BLaER1 treated with 17β-estradiol and CSF1 and Interleukin-3, amounts not matched to agents 10 nM and 100 nM (cell line): Measurements from ENCODE around the gene FGD4.

Experiments used
- H3K27ac ChIP-seq, 11 experiments: shearing (Covaris generic); formaldehyde crosslinking; 2 replicates each; pipeline ENCODE4 v1.8.1; 2022
- H3K27me3 ChIP-seq, 11 experiments: shearing (Covaris generic); formaldehyde crosslinking; 2 replicates each; pipeline ENCODE4 v1.8.1; 2022
- H3K36me3 ChIP-seq, 11 experiments: shearing (Covaris generic); formaldehyde crosslinking; 2 replicates each; pipeline ENCODE4 v1.8.1; 2022
- H3K4me1 ChIP-seq, 10 experiments: shearing (Covaris generic); formaldehyde crosslinking; 2 replicates each; pipeline ENCODE4 v1.8.1; 2022
- H3K4me2 ChIP-seq, 11 experiments: shearing (Covaris generic); formaldehyde crosslinking; 2 replicates each; pipeline ENCODE4 v1.8.1; 2022
- H3K4me3 ChIP-seq, 10 experiments: shearing (Covaris generic); formaldehyde crosslinking; 2 replicates each; pipeline ENCODE4 v1.8.1; 2022
- H3K9ac ChIP-seq, 11 experiments: shearing (Covaris generic); formaldehyde crosslinking; 2 replicates each; pipeline ENCODE4 v1.8.1; 2022
- H3K9me3 ChIP-seq, 11 experiments: shearing (Covaris generic); formaldehyde crosslinking; replicated peaks in 1 of 11; 2 replicates each; pipeline ENCODE4 v1.8.1; 2022
- H4K20me1 ChIP-seq, 11 experiments: shearing (Covaris generic); formaldehyde crosslinking; 2 replicates each; pipeline ENCODE4 v1.8.1; 2022
- Cebpa-rat ChIP-seq, 11 experiments: shearing (Covaris generic); IDR thresholded peaks; 2 replicates each; pipeline ENCODE4 v1.8.1; 2022

FGD4 gene

GRCh38 chr12:32566663-32567295 lies 167.4 kb downstream of the FGD4 start:
- TF ChIP-seq Cebpa-rat (IDR thresholded peaks at IDR 0.05): no peak
- Histone ChIP-seq H3K4me3 (no peak overlapping the region), H3K4me1 (peaks cover 0 to 12% (median 0%) of the 10 kb centered on the region in 10 experiments; a peak in 6 of 20 replicates), H4K20me1 (peaks cover 0 to 11% (median 0%) of the 10 kb centered on the region in 11 experiments; a peak in 1 of 22 replicates), H3K9me3 (peaks cover 0 to 20% (median 10%) of the 10 kb centered on the region in 11 experiments; a peak in 15 of 22 replicates), H3K4me2 (no peak overlapping the region), H3K27ac (no peak overlapping the region), H3K36me3 (peaks cover 0 to 70% (median 0%) of the 10 kb centered on the region in 11 experiments; a peak in 5 of 22 replicates), H3K9ac (no peak overlapping the region), H3K27me3 (no peaks in the 10 kb centered on the region)

GRCh38 chr12:32567296-32567674 lies 167.9 kb downstream of the FGD4 start:
- H3K9ac ChIP-seq: no peak overlapping the region

GRCh38 chr12:32568228-32568627 lies 168.9 kb downstream of the FGD4 start:
- Histone ChIP-seq H3K27ac (no peak overlapping the region), H3K4me2 (no peak overlapping the region), H3K36me3 (peaks cover 0 to 77% (median 0%) of the 10 kb centered on the region in 11 experiments; a peak in 5 of 22 replicates), H4K20me1 (peaks cover 0 to 17% (median 0%) of the 10 kb centered on the region in 11 experiments; a peak in 1 of 22 replicates), H3K9ac (no peak overlapping the region), H3K27me3 (no peaks in the 10 kb centered on the region), H3K4me1 (peaks cover 0 to 12% (median 0%) of the 10 kb centered on the region in 10 experiments; a peak in 6 of 20 replicates), H3K4me3 (no peak overlapping the region), H3K9me3 (peaks cover 0 to 14% (median 4%) of the 10 kb centered on the region in 11 experiments; a peak in 10 of 22 replicates)
- no peak for TF ChIP-seq Cebpa-rat (IDR thresholded peaks at IDR 0.05)

More at GRCh38 chr12:32567296-32567674, 167.9 kb downstream of the FGD4 start:
- Histone ChIP-seq H4K20me1 (peaks cover 0 to 16% (median 0%) of the 10 kb centered on the region in 11 experiments; a peak in 1 of 22 replicates), H3K4me2 (no peak overlapping the region), H3K27ac (no peak overlapping the region), H3K4me1 (peaks cover 0 to 12% (median 0%) of the 10 kb centered on the region in 10 experiments; a peak in 6 of 20 replicates), H3K36me3 (peaks cover 0 to 71% (median 0%) of the 10 kb centered on the region in 11 experiments; a peak in 5 of 22 replicates), H3K27me3 (no peaks in the 10 kb centered on the region), H3K9me3 (peaks cover 0 to 15% (median 7%) of the 10 kb centered on the region in 11 experiments; a peak in 11 of 22 replicates), H3K4me3 (no peak overlapping the region)
- no peak for TF ChIP-seq Cebpa-rat (IDR thresholded peaks at IDR 0.05)

- H3K4me2 ChIP-seq: no peak overlapping the region
- 0 out of 22 replicates have a peak, but pooled peaks cover 0 to 4% (median 0%) of the 10 kb centered on the region in 11 experiments for H3K9me3 ChIP-seq
- peaks cover 0 to 17% (median 0%) of the 10 kb centered on the region in 11 experiments; a peak in 1 of 22 replicates for H4K20me1 ChIP-seq
- no peak overlapping the region for H3K9ac ChIP-seq
- TF ChIP-seq Cebpa-rat (IDR thresholded peaks at IDR 0.05): no peak
- H3K36me3 ChIP-seq: peaks cover 0 to 81% (median 0%) of the 10 kb centered on the region in 11 experiments; a peak in 5 of 22 replicates
- no peak overlapping the region for H3K27ac ChIP-seq
- H3K4me3 ChIP-seq: no peak overlapping the region
- no peaks in the 10 kb centered on the region for H3K27me3 ChIP-seq
- peaks cover 0 to 12% (median 0%) of the 10 kb centered on the region in 10 experiments; a peak in 6 of 20 replicates for H3K4me1 ChIP-seq
Measured at GRCh38 chr12:32569259-32569658, 169.9 kb downstream of the FGD4 start.

GRCh38 chr12:32574585-32574984 lies 175.2 kb downstream of the FGD4 start:
- Histone ChIP-seq H4K20me1 (peaks cover 0 to 12% (median 0%) of the 10 kb centered on the region in 11 experiments; a peak in 1 of 22 replicates), H3K4me3 (no peak overlapping the region), H3K27me3 (no peaks in the 10 kb centered on the region), H3K4me1 (peaks cover 0 to 12% (median 0%) of the 10 kb centered on the region in 10 experiments; a peak in 6 of 20 replicates), H3K9me3 (peaks cover 0 to 29% (median 9%) of the 10 kb centered on the region in 11 experiments; a peak in 11 of 22 replicates), H3K36me3 (peaks cover 0 to 87% (median 0%) of the 10 kb centered on the region in 11 experiments; a peak in 6 of 22 replicates), H3K9ac (no peak overlapping the region), H3K27ac (no peak overlapping the region), H3K4me2 (no peak overlapping the region)
- TF ChIP-seq Cebpa-rat (IDR thresholded peaks at IDR 0.05): no peak

- H3K4me3 ChIP-seq: no peak overlapping the region
- H3K4me2 ChIP-seq: 0 out of 22 replicates have a peak overlapping the region, but pooled peaks of 1 of the 11 experiments have one; percentile 24
- no peak overlapping the region for H3K27ac ChIP-seq
- peaks cover 0 to 6% (median 0%) of the 10 kb centered on the region in 11 experiments; a peak in 1 of 22 replicates for H4K20me1 ChIP-seq
- H3K9me3 ChIP-seq: peaks cover 0 to 35% (median 9%) of the 10 kb centered on the region in 11 experiments; a peak in 11 of 22 replicates
- TF ChIP-seq Cebpa-rat (IDR thresholded peaks at IDR 0.05): no peak
- peaks cover 0 to 13% (median 0%) of the 10 kb centered on the region in 10 experiments; a peak in 6 of 20 replicates for H3K4me1 ChIP-seq
- no peak overlapping the region for H3K9ac ChIP-seq
- no peaks in the 10 kb centered on the region for H3K27me3 ChIP-seq
- peaks cover 0 to 91% (median 0%) of the 10 kb centered on the region in 11 experiments; a peak in 7 of 22 replicates for H3K36me3 ChIP-seq
Measured at GRCh38 chr12:32577328-32577727, 178.0 kb downstream of the FGD4 start.

GRCh38 chr12:32583534-32583933 lies 184.2 kb downstream of the FGD4 start:
- H3K4me3 ChIP-seq: no peak overlapping the region
- H3K27ac ChIP-seq: peak overlapping the region in 3 of 11 experiments; percentile 22 to 35 (median 32); a peak in 5 of 22 replicates
- peaks cover 0 to 53% (median 0%) of the 10 kb centered on the region in 11 experiments; a peak in 7 of 22 replicates for H3K36me3 ChIP-seq
- H3K4me2 ChIP-seq: peak overlapping the region in 5 of 11 experiments; percentile 12 to 58 (median 41); a peak in 8 of 22 replicates
- peaks cover 0 to 16% (median 2%) of the 10 kb centered on the region in 11 experiments; a peak in 10 of 22 replicates for H3K9me3 ChIP-seq
- no peaks in the 10 kb centered on the region for H3K27me3 ChIP-seq
- no peak overlapping the region for H3K9ac ChIP-seq
- H4K20me1 ChIP-seq: no peaks in the 10 kb centered on the region
- no peak for TF ChIP-seq Cebpa-rat (IDR thresholded peaks at IDR 0.05)
- peaks cover 21 to 68% (median 36%) of the 10 kb centered on the region in 10 experiments for H3K4me1 ChIP-seq

- Histone ChIP-seq H3K4me3 (no peak overlapping the region), H3K9ac (peak overlapping the region in 1 of 11 experiments; percentile 24; a peak in 1 of 22 replicates), H4K20me1 (no peaks in the 10 kb centered on the region), H3K36me3 (peaks cover 0 to 32% (median 0%) of the 10 kb centered on the region in 11 experiments; a peak in 5 of 22 replicates), H3K9me3 (no peaks in the 10 kb centered on the region), H3K27me3 (no peaks in the 10 kb centered on the region), H3K4me2 (peak overlapping the region in 9 of 11 experiments; percentile 11 to 84 (median 73); a peak in 16 of 22 replicates), H3K4me1 (peaks cover 30 to 89% (median 57%) of the 10 kb centered on the region in 10 experiments), H3K27ac (peak overlapping the region in 9 of 11 experiments; percentile 69 to 90 (median 78); a peak in 13 of 22 replicates)
- TF ChIP-seq Cebpa-rat (IDR thresholded peaks at IDR 0.05): no peak
Measured at GRCh38 chr12:32585680-32586079, 186.3 kb downstream of the FGD4 start.
